MCF 10A (cell line): ENCODE measurements around the gene TYW5. TPM values are rescaled to one million over a fixed set of nuclear protein-coding genes. Genes with fewer than 3 reads are reported as not detected.
A peak's percentile ranks its signal among the peaks of the same experiment; 100 is the strongest.

Experiments
- BruUV-seq: library from RNA; stranded (reverse); fragments of 400-500 nt; replicated peaks from 2 replicates; lab custom pipeline; 2021; lab: Mats Ljungman, UMichigan
- CTCF ChIA-PET: fragments of 300-600 bp; sonication (Branson Sonifier 250); formaldehyde crosslinking; extraction: SDS; loops from one replicate; lab custom pipeline; 2021; ENCODE audit warnings: antibody characterized with exemption, inconsistent platforms; lab: Yijun Ruan, JAX
- POLR2A ChIA-PET: fragments of 300-600, 350-650 bp; sonication (Branson Sonifier 250); formaldehyde crosslinking; extraction: SDS; loops from one replicate; lab custom pipeline; 2020; ENCODE audit warnings: antibody characterized with exemption, inconsistent platforms; lab: Yijun Ruan, JAX
- DNase-seq: peaks from one replicate; pipeline ENCODE4 v3.0.0-alpha.2; 2018; ENCODE audit not compliant: unreplicated experiment
- H3K27ac Mint-ChIP-seq: one replicate; pipeline ENCODE4 v1.8.0; 2022; ENCODE audit warnings: mild to moderate bottlenecking, low read depth, mixed read lengths; ENCODE audit not compliant: unreplicated experiment
- H3K27me3 Mint-ChIP-seq: one replicate; pipeline ENCODE4 v1.8.0; 2022; ENCODE audit warnings: mixed read lengths; ENCODE audit not compliant: insufficient read depth, unreplicated experiment
- H3K36me3 Mint-ChIP-seq: one replicate; pipeline ENCODE4 v1.8.0; 2022; ENCODE audit warnings: mild to moderate bottlenecking, moderate library complexity, mixed read lengths; ENCODE audit not compliant: insufficient read depth, unreplicated experiment
- H3K4me1 Mint-ChIP-seq: one replicate; pipeline ENCODE4 v1.8.0; 2022; ENCODE audit warnings: mixed read lengths; ENCODE audit not compliant: insufficient read depth, unreplicated experiment
- H3K4me3 Mint-ChIP-seq: one replicate; pipeline ENCODE4 v1.8.0; 2022; ENCODE audit warnings: mild to moderate bottlenecking, moderate library complexity, mixed read lengths; ENCODE audit not compliant: unreplicated experiment
- H3K9me3 Mint-ChIP-seq: one replicate; pipeline ENCODE4 v1.8.0; 2022; ENCODE audit warnings: mixed read lengths; ENCODE audit not compliant: unreplicated experiment
- CTCF ChIP-seq: fragments of 200-600 bp; IDR thresholded peaks from one replicate; pipeline ENCODE4 v1.8.0; 2022; ENCODE audit warnings: antibody characterized with exemption, mild to moderate bottlenecking; ENCODE audit not compliant: unreplicated experiment
- intact Hi-C: fragments of 100-400 bp; cut with micrococcal nuclease; formaldehyde crosslinking; loops from 2 replicates; pipeline ENCODE4 v1.14.1; 2022
- total RNA-seq: library from RNA; stranded (reverse); gene quantifications from 2 replicates; pipeline ENCODE4 v1.2.3, GENCODE V29; 2022

The TYW5 gene
- total RNA-seq, 1 experiment from 2014 or later = 11.1 TPM

- TF ChIP-seq CTCF = no peak
- DNase-seq = no peak
- H3K27me3 Mint-ChIP-seq = no peaks in the 10 kb centered on the region
- no peak overlapping the region for H3K4me3 Mint-ChIP-seq
- ChIA-PET CTCF (interaction anchor here (0.9 to 4.8 kb wide), 3 partner anchors 483 to 506 kb away, joined by 3 to 59 read pairs (median 4); no protein-coding TSS in a partner anchor), POLR2A (no interaction called here)
- no TSS peak for BruUV-seq
- H3K36me3 Mint-ChIP-seq = no peaks in the 10 kb centered on the region
- no peak overlapping the region for H3K27ac Mint-ChIP-seq
- H3K9me3 Mint-ChIP-seq = no peaks in the 10 kb centered on the region
- peaks cover 3% of the 10 kb centered on the region for H3K4me1 Mint-ChIP-seq
- intact Hi-C loops = no loop called here
Measured at GRCh38 chr2:199987586-199987985, 32.3 kb upstream of the TYW5 start.

GRCh38 chr2:199985625-199986207 lies 30.4 kb upstream of the TYW5 start:
- peaks cover 6% of the 10 kb centered on the region for H3K4me1 Mint-ChIP-seq
- no peak overlapping the region for H3K4me3 Mint-ChIP-seq
- BruUV-seq = no TSS peak
- H3K27ac Mint-ChIP-seq = no peak overlapping the region
- no peaks in the 10 kb centered on the region for H3K27me3 Mint-ChIP-seq
- ChIA-PET CTCF (interaction anchor here (0.6 to 4.8 kb wide), 32 partner anchors 9 to 1159 kb away, joined by 3 to 59 read pairs (median 4); no protein-coding TSS in a partner anchor), POLR2A (interaction anchor here (0.6 to 1.6 kb wide), 5 partner anchors 316 to 330 kb away, joined by 3 to 6 read pairs (median 3); partner anchors contain the start of gene SPATS2L)
- peaks cover 5% of the 10 kb centered on the region for H3K36me3 Mint-ChIP-seq
- H3K9me3 Mint-ChIP-seq = no peaks in the 10 kb centered on the region
- intact Hi-C loops = loop anchor here (1.0 kb wide), 1 partner anchor 323 kb away; no protein-coding TSS in a partner anchor
- DNase-seq = peak; percentile 83
- peak; percentile 64 for TF ChIP-seq CTCF

GRCh38 chr2:199984755-199985154 lies 29.5 kb upstream of the TYW5 start:
- ChIA-PET CTCF (interaction anchor here (0.6 to 4.8 kb wide), 17 partner anchors 9 to 719 kb away, joined by 3 to 59 read pairs (median 4); partner anchors contain the start of gene SPATS2L), POLR2A (interaction anchor here (0.6 to 1.6 kb wide), 4 partner anchors 315 to 544 kb away, joined by 3 to 6 read pairs (median 4); no protein-coding TSS in a partner anchor)
- no peak for DNase-seq
- no peaks in the 10 kb centered on the region for H3K9me3 Mint-ChIP-seq
- intact Hi-C loops = loop anchor here (1.0 kb wide), 1 partner anchor 324 kb away; no protein-coding TSS in a partner anchor
- BruUV-seq = no TSS peak
- H3K27me3 Mint-ChIP-seq = no peaks in the 10 kb centered on the region
- H3K36me3 Mint-ChIP-seq = peaks cover 7% of the 10 kb centered on the region
- TF ChIP-seq CTCF = no peak
- H3K27ac Mint-ChIP-seq = no peak overlapping the region
- H3K4me1 Mint-ChIP-seq = peaks cover 10% of the 10 kb centered on the region
- no peak overlapping the region for H3K4me3 Mint-ChIP-seq

GRCh38 chr2:199984159-199984558 lies 28.9 kb upstream of the TYW5 start:
- no peaks in the 10 kb centered on the region for H3K9me3 Mint-ChIP-seq
- no peaks in the 10 kb centered on the region for H3K27me3 Mint-ChIP-seq
- no peak overlapping the region for H3K27ac Mint-ChIP-seq
- H3K4me1 Mint-ChIP-seq = peaks cover 12% of the 10 kb centered on the region
- POLR2A ChIA-PET = interaction anchor here (0.6 to 1.6 kb wide), 3 partner anchors 316 to 545 kb away, joined by 3 to 4 read pairs (median 3); no protein-coding TSS in a partner anchor
- peaks cover 7% of the 10 kb centered on the region for H3K36me3 Mint-ChIP-seq
- BruUV-seq = no TSS peak
- no peak overlapping the region for H3K4me3 Mint-ChIP-seq
- intact Hi-C loops = no loop called here
- no peak for DNase-seq
- CTCF ChIA-PET = interaction anchor here (0.6 to 4.8 kb wide), 16 partner anchors 10 to 729 kb away, joined by 3 to 59 read pairs (median 4); partner anchors contain the start of gene SPATS2L
- TF ChIP-seq CTCF = no peak
